A549 (cell line): ENCODE data around the gene GFM2.

ENCODE experiments used
- BHLHE40 ChIP-seq: IDR thresholded peaks from 2 replicates; pipeline ENCODE4 v1.6.1; 2012; ENCODE audit warnings: low read depth, low read length, inconsistent platforms
- CEBPB ChIP-seq, 2 experiments: fragments of >200 bp in 1 of 2; sonication (Bioruptor Twin) in 1 of 2; formaldehyde crosslinking in 1 of 2; IDR thresholded peaks; 2 replicates each; pipeline ENCODE4 v1.6.1; 2012 to 2016
- CHD2 ChIP-seq: fragments of 150-350 bp; IDR thresholded peaks from 2 replicates; pipeline ENCODE4 v1.6.1; 2014; ENCODE audit warnings: low read length; ENCODE audit not compliant: partially characterized antibody
- CTCF ChIP-seq: fragments of >200 bp; sonication (Bioruptor Twin); formaldehyde crosslinking; IDR thresholded peaks from 3 replicates; pipeline ENCODE4 v1.5.1; 2016
- ELK1 ChIP-seq: fragments of 150-350 bp; IDR thresholded peaks from 2 replicates; pipeline ENCODE4 v1.6.1; 2014; ENCODE audit warnings: low read depth, mild to moderate bottlenecking, low read length
- FOXS1 ChIP-seq: fragments of 250-450 bp; sonication (Bioruptor Pico); IDR thresholded peaks from 2 replicates; pipeline ENCODE4 v1.5.0; 2020; ENCODE audit warnings: mild to moderate bottlenecking, moderate library complexity
- GATA3 ChIP-seq: IDR thresholded peaks from 2 replicates; pipeline ENCODE4 v1.6.1; 2012; ENCODE audit warnings: borderline replicate concordance
- KDM1A ChIP-seq: fragments of 200-600 bp; sonication (generic); IDR thresholded peaks from 2 replicates; pipeline ENCODE4 v1.6.1; 2016; ENCODE audit warnings: low read depth, mild to moderate bottlenecking
- KDM5A ChIP-seq: fragments of 200-600 bp; sonication (generic); IDR thresholded peaks from 2 replicates; pipeline ENCODE4 v1.6.1; 2016; ENCODE audit warnings: antibody characterized with exemption, mild to moderate bottlenecking
- PBX3 ChIP-seq: IDR thresholded peaks from 2 replicates; pipeline ENCODE4 v1.6.1; 2012
- POLR2A ChIP-seq: IDR thresholded peaks from 2 replicates; pipeline ENCODE4 v1.6.1; 2012; ENCODE audit warnings: mild to moderate bottlenecking, low read length
- RCOR1 ChIP-seq: fragments of 150-350 bp; IDR thresholded peaks from 2 replicates; pipeline ENCODE4 v1.6.1; 2014; ENCODE audit warnings: antibody characterized with exemption, low read length, low read depth
- RNF2 ChIP-seq: fragments of 200-600 bp; sonication (generic); IDR thresholded peaks from 2 replicates; pipeline ENCODE4 v1.6.1; 2016; ENCODE audit warnings: low read depth, mild to moderate bottlenecking, antibody characterized with exemption, moderate library complexity, borderline replicate concordance
- SMC3 ChIP-seq: fragments of >200 bp; sonication (Bioruptor Twin); formaldehyde crosslinking; IDR thresholded peaks from 3 replicates; pipeline ENCODE4 v1.6.1; 2018; ENCODE audit warnings: inconsistent platforms

GRCh38 chr5:74736759-74737158, 30.2 kb downstream of the GFM2 start:
- no peak for TF ChIP-seq RCOR1
- TF ChIP-seq FOXS1, result no peak
- no peak for TF ChIP-seq CTCF
- no peak for TF ChIP-seq RNF2
- no peak for TF ChIP-seq PBX3
- TF ChIP-seq POLR2A, result no peak
- TF ChIP-seq CEBPB (IDR thresholded peaks at IDR 0.05), result no peak
- TF ChIP-seq KDM5A, result no peak
- no peak for TF ChIP-seq GATA3
- no peak for TF ChIP-seq SMC3
- no peak for TF ChIP-seq CHD2
- no peak for TF ChIP-seq ELK1
- TF ChIP-seq KDM1A, result no peak
- TF ChIP-seq BHLHE40, result no peak
